Right atrium auricular region (tissue), 2 donors: ENCODE data around the gene STARD3. TPM values are rescaled to one million over a fixed set of nuclear protein-coding genes. Genes with fewer than 3 reads are reported as not detected.

Experiments
- DNase-seq: peaks from one replicate; pipeline ENCODE4 v3.0.0-alpha.2; 2019; ENCODE audit warnings: low spot score
- H3K27ac ChIP-seq, 2 donors: fragments of 200-600 bp; sonication (generic); 1 replicate in 1 of 2; 2 replicates in 1 of 2; pipeline ENCODE4 v1.5.1; 2016 to 2019
- H3K27me3 ChIP-seq, 2 donors: fragments of 200-600 bp; sonication (generic); one replicate each; pipeline versions ENCODE4 v1.5.1 to v1.6.0; 2017 to 2019
- H3K36me3 ChIP-seq: fragments of 200-600 bp; sonication (generic); one replicate; pipeline ENCODE4 v1.5.1; 2016
- H3K4me1 ChIP-seq, 2 donors: fragments of 200-600 bp; sonication (generic); one replicate each; pipeline versions ENCODE4 v1.5.1 to v1.6.0; 2017 to 2019
- H3K4me3 ChIP-seq, 2 donors: fragments of 200-600 bp; sonication (generic); 1 replicate in 1 of 2; 2 replicates in 1 of 2; pipeline ENCODE4 v1.5.1; 2017 to 2019; ENCODE audit warnings: mild to moderate bottlenecking in 1 of 2, moderate library complexity in 1 of 2
- H3K9me3 ChIP-seq, 2 donors: fragments of 200-600 bp; sonication (generic); one replicate each; pipeline ENCODE4 v1.5.1; 2019
- CTCF ChIP-seq, 2 donors: fragments of 200-600 bp; sonication (generic); IDR thresholded peaks; one replicate each; pipeline ENCODE4 v1.5.1; 2019; ENCODE audit warnings: antibody characterized with exemption in 2 of 2
- total RNA-seq, 2 donors: library from RNA; depleted of rRNA; stranded (reverse); fragments of >200 nt; gene quantifications; one replicate each; pipeline ENCODE4 v1.1.0, GENCODE V29; 2016

STARD3 gene
- total RNA-seq, 2 donors from 2014 or later = 18.5 to 22.2 TPM

- no peak for TF ChIP-seq CTCF (IDR thresholded peaks at IDR 0.05)
- H3K36me3 ChIP-seq = peaks cover 5% of the 10 kb centered on the region
- no peak for DNase-seq
- H3K27ac ChIP-seq = peak overlapping the region; percentile 89 to 96
- peaks cover 0 to 62% of the 10 kb centered on the region in 2 donors for H3K4me1 ChIP-seq
- no peaks in the 10 kb centered on the region for H3K27me3 ChIP-seq
- H3K4me3 ChIP-seq = no peak overlapping the region
- H3K9me3 ChIP-seq = no peaks in the 10 kb centered on the region
These were observed 42.7 kb downstream of the STARD3 start for GRCh38 chr17:39679521-39680192.

GRCh38 chr17:39683295-39683939 is 46.5 kb downstream of the STARD3 start:
- Histone ChIP-seq H3K4me1 (peaks cover 0 to 37% of the 10 kb centered on the region in 2 donors), H3K27me3 (no peaks in the 10 kb centered on the region), H3K4me3 (no peak overlapping the region), H3K27ac (no peak overlapping the region), H3K36me3 (peaks cover 9% of the 10 kb centered on the region), H3K9me3 (no peaks in the 10 kb centered on the region)
- DNase-seq = no peak
- TF ChIP-seq CTCF (IDR thresholded peaks at IDR 0.05) = no peak

- H3K4me1 ChIP-seq = peaks cover 0 to 31% of the 10 kb centered on the region in 2 donors
- no peak for DNase-seq
- no peak for TF ChIP-seq CTCF (IDR thresholded peaks at IDR 0.05)
- no peak overlapping the region for H3K27ac ChIP-seq
- no peaks in the 10 kb centered on the region for H3K27me3 ChIP-seq
- no peaks in the 10 kb centered on the region for H3K9me3 ChIP-seq
- no peak overlapping the region for H3K4me3 ChIP-seq
- H3K36me3 ChIP-seq = peaks cover 9% of the 10 kb centered on the region
These were observed 47.6 kb downstream of the STARD3 start for GRCh38 chr17:39684369-39685192.

GRCh38 chr17:39687101-39687545 is 50.2 kb downstream of the STARD3 start:
- Histone ChIP-seq H3K27ac (peak overlapping the region; percentile 93 to 94), H3K4me3 (peak overlapping the region; percentile 75 to 76), H3K36me3 (peaks cover 9% of the 10 kb centered on the region), H3K27me3 (no peaks in the 10 kb centered on the region), H3K4me1 (peaks cover 0 to 19% of the 10 kb centered on the region in 2 donors), H3K9me3 (no peaks in the 10 kb centered on the region)
- no peak for TF ChIP-seq CTCF (IDR thresholded peaks at IDR 0.05)
- no peak for DNase-seq

- peaks cover 0 to 19% of the 10 kb centered on the region in 2 donors for H3K4me1 ChIP-seq
- H3K36me3 ChIP-seq = peaks cover 9% of the 10 kb centered on the region
- H3K27me3 ChIP-seq = no peaks in the 10 kb centered on the region
- peak; percentile 86 for DNase-seq
- no peaks in the 10 kb centered on the region for H3K9me3 ChIP-seq
- H3K27ac ChIP-seq = peak within 1 kb of the TSS; percentile 93 to 94
- TF ChIP-seq CTCF (IDR thresholded peaks at IDR 0.05) = peak in 1 of 2 donors; percentile 17
- H3K4me3 ChIP-seq = peak within 1 kb of the TSS; percentile 75 to 76
These were observed 50.9 kb downstream of the STARD3 start, which contains the start of gene PGAP3 for GRCh38 chr17:39687546-39688474. PGAP3 (minus strand) TSS chr17:39688057; CDS start chr17:39688014, 43 bp downstream.
